ENCODE data around the gene ERGIC1. TPM values are rescaled to one million over a fixed set of nuclear protein-coding genes. Genes with fewer than 3 reads are reported as not detected.
"Not testable (repeated sequence)": the region's sequence is repeated elsewhere in the genome, so short reads cannot be mapped to it uniquely, and the experiment has no call there.

Gene ERGIC1
- polyA plus RNA-seq, 4 donors, result 110 to 126 (median 119) TPM

- no peak for DNase-seq (ENCODE audit: low read depth in 4 of 4, low spot score in 3 of 4)
Observed at GRCh38 chr5:172860520-172861443, 26.7 kb downstream of the ERGIC1 start.

- DNase-seq (ENCODE audit: low read depth in 4 of 4, low spot score in 3 of 4), result no peak
Observed at GRCh38 chr5:172861461-172861860, 27.4 kb downstream of the ERGIC1 start.

GRCh38 chr5:172862165-172862801, 28.2 kb downstream of the ERGIC1 start:
- no peak for DNase-seq (ENCODE audit: low read depth in 4 of 4, low spot score in 3 of 4)

- not testable (repeated sequence) for DNase-seq (ENCODE audit: low read depth in 4 of 4, low spot score in 3 of 4)
Observed at GRCh38 chr5:172864171-172864570, 30.1 kb downstream of the ERGIC1 start.

GRCh38 chr5:172864747-172865146, 30.7 kb downstream of the ERGIC1 start:
- no peak for DNase-seq (ENCODE audit: low read depth in 4 of 4, low spot score in 3 of 4)

GRCh38 chr5:172866378-172866777, 32.3 kb downstream of the ERGIC1 start:
- no peak for DNase-seq (ENCODE audit: low read depth in 4 of 4, low spot score in 3 of 4)

- DNase-seq (ENCODE audit: low read depth in 4 of 4, low spot score in 3 of 4), result no peak
Observed at GRCh38 chr5:172866802-172867748, 33.0 kb downstream of the ERGIC1 start.

GRCh38 chr5:172867761-172868435, 33.8 kb downstream of the ERGIC1 start:
- no peak for DNase-seq (ENCODE audit: low read depth in 4 of 4, low spot score in 3 of 4)

- DNase-seq (ENCODE audit: low read depth in 4 of 4, low spot score in 3 of 4), result no peak
Observed at GRCh38 chr5:172868436-172868923, 34.4 kb downstream of the ERGIC1 start.

GRCh38 chr5:172868924-172869591, 35.0 kb downstream of the ERGIC1 start:
- no peak for DNase-seq (ENCODE audit: low read depth in 4 of 4, low spot score in 3 of 4)

- no peak for DNase-seq (ENCODE audit: low read depth in 4 of 4, low spot score in 3 of 4)
Observed at GRCh38 chr5:172869691-172870090, 35.6 kb downstream of the ERGIC1 start.

- no peak for DNase-seq (ENCODE audit: low read depth in 4 of 4, low spot score in 3 of 4)
Observed at GRCh38 chr5:172870291-172870714, 36.3 kb downstream of the ERGIC1 start.

- no peak for DNase-seq (ENCODE audit: low read depth in 4 of 4, low spot score in 3 of 4)
Observed at GRCh38 chr5:172870715-172871461, 36.8 kb downstream of the ERGIC1 start.

GRCh38 chr5:172871536-172871935, 37.5 kb downstream of the ERGIC1 start:
- DNase-seq (ENCODE audit: low read depth in 4 of 4, low spot score in 3 of 4), result no peak

- no peak for DNase-seq (ENCODE audit: low read depth in 4 of 4, low spot score in 3 of 4)
Observed at GRCh38 chr5:172871982-172872381, 37.9 kb downstream of the ERGIC1 start.

GRCh38 chr5:172872997-172873491, 39.0 kb downstream of the ERGIC1 start:
- DNase-seq (ENCODE audit: low read depth in 4 of 4, low spot score in 3 of 4), result no peak

GRCh38 chr5:172873513-172873912, 39.5 kb downstream of the ERGIC1 start:
- no peak for DNase-seq (ENCODE audit: low read depth in 4 of 4, low spot score in 3 of 4)

GRCh38 chr5:172874647-172875504, 40.8 kb downstream of the ERGIC1 start:
- DNase-seq (ENCODE audit: low read depth in 4 of 4, low spot score in 3 of 4), result no peak

All from left renal pelvis (tissue), 4 donors.